Breast epithelium (tissue), 4 donors: ENCODE results near the gene CAMK2D. TPM values are rescaled to one million over a fixed set of nuclear protein-coding genes. Genes with fewer than 3 reads are reported as not detected.
"Not testable (repeated sequence)": the region's sequence is repeated elsewhere in the genome, so short reads cannot be mapped to it uniquely, and the experiment has no call there.

Experiments
- DNase-seq, 2 donors: peaks; one replicate each; pipeline ENCODE4 v3.0.0-alpha.2; 2019; ENCODE audit warnings: low spot score in 2 of 2
- H3K27ac ChIP-seq, 2 donors: fragments of 200-600 bp; sonication (generic) in 1 of 2; one replicate each; pipeline ENCODE4 v1.5.1; 2016 to 2019; ENCODE audit warnings: mild to moderate bottlenecking in 1 of 2
- H3K27me3 ChIP-seq, 2 donors: fragments of 200-600 bp; sonication (generic) in 1 of 2; one replicate each; pipeline versions ENCODE4 v1.5.1 to v1.6.0; 2017 to 2019; ENCODE audit warnings: control low read depth in 1 of 2, mild to moderate bottlenecking in 1 of 2
- H3K36me3 ChIP-seq: fragments of 200-600 bp; one replicate; pipeline ENCODE4 v1.5.1; 2019
- H3K4me1 ChIP-seq, 2 donors: fragments of 200-600 bp; sonication (generic); one replicate each; pipeline ENCODE4 v1.5.1; 2016 to 2019; ENCODE audit warnings: control low read depth in 1 of 2
- H3K4me3 ChIP-seq, 3 donors: fragments of 200-600 bp; sonication (generic); 1 replicate in 2 of 3; 2 replicates in 1 of 3; pipeline ENCODE4 v1.5.1; 2016 to 2019; ENCODE audit warnings: mild to moderate bottlenecking in 3 of 3, moderate library complexity in 2 of 3
- H3K9me3 ChIP-seq, 2 donors: fragments of 200-600 bp; sonication (generic) in 1 of 2; one replicate each; pipeline ENCODE4 v1.5.1; 2016 to 2019; ENCODE audit warnings: control low read depth in 1 of 2
- POLR2A ChIP-seq: fragments of 450-650 bp; IDR thresholded peaks from one replicate; pipeline ENCODE4 v1.6.1; 2016; ENCODE audit warnings: antibody characterized with exemption, mild to moderate bottlenecking, moderate library complexity
- POLR2AphosphoS5 ChIP-seq, 3 donors: sonication (generic); formaldehyde crosslinking; IDR thresholded peaks; one replicate each; pipeline ENCODE4 v1.6.1; 2017; ENCODE audit warnings: antibody characterized with exemption in 3 of 3
- intact Hi-C: fragments of 100-400 bp; cut with DNase I; formaldehyde crosslinking; loops from one replicate; pipeline ENCODE4 v1.15.1; 2023; ENCODE audit warnings: low total_unique reads
- total RNA-seq, 3 donors: library from RNA; depleted of rRNA; stranded (reverse); fragments of >200 nt; gene quantifications; one replicate each; pipeline ENCODE4 v1.1.0, GENCODE V29; 2016
- TF ChIP-seq, protein P1 (sequence below), 3 donors: fragments of 450-650 bp; IDR thresholded peaks; one replicate each; pipeline ENCODE4 v1.5.1; 2016 to 2017; ENCODE audit warnings: antibody characterized with exemption in 3 of 3, mild to moderate bottlenecking in 3 of 3, moderate library complexity in 3 of 3

CAMK2D gene
- total RNA-seq, 3 donors from 2014 or later, result 47.7 to 62.1 (median 57.7) TPM

DNA sequence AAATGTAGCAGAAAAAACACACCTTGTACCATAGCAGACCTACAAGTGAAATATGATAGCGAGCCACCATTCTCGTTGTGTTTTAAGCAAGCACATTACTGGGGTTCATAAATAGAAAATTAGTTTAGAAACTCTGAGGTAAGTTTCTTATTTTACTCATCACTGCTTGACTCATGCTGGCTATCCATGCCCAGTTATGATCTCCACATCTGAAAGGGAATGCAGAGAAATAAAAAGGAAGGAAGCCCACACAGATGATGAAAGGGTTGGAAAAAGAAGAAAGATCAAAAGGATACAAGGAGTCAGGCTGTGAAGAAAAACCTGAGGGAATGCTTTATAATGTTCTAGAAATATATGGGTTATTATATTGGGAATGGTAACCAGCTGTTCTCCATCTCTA is 54.5 kb downstream of the CAMK2D start:
- H3K27ac ChIP-seq, result no peak overlapping the region
- H3K36me3 ChIP-seq, result no peaks in the 10 kb centered on the region
- TF ChIP-seq POLR2AphosphoS5 (IDR thresholded peaks at IDR 0.05) (no peak), POLR2A (no peak)
- TF ChIP-seq, protein P1, sequence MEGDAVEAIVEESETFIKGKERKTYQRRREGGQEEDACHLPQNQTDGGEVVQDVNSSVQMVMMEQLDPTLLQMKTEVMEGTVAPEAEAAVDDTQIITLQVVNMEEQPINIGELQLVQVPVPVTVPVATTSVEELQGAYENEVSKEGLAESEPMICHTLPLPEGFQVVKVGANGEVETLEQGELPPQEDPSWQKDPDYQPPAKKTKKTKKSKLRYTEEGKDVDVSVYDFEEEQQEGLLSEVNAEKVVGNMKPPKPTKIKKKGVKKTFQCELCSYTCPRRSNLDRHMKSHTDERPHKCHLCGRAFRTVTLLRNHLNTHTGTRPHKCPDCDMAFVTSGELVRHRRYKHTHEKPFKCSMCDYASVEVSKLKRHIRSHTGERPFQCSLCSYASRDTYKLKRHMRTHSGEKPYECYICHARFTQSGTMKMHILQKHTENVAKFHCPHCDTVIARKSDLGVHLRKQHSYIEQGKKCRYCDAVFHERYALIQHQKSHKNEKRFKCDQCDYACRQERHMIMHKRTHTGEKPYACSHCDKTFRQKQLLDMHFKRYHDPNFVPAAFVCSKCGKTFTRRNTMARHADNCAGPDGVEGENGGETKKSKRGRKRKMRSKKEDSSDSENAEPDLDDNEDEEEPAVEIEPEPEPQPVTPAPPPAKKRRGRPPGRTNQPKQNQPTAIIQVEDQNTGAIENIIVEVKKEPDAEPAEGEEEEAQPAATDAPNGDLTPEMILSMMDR (IDR thresholded peaks at IDR 0.05), result no peak
- H3K4me1 ChIP-seq, result no peaks in the 10 kb centered on the region
- H3K4me3 ChIP-seq, result no peak overlapping the region
- DNase-seq, result no peak
- no peaks in the 10 kb centered on the region for H3K9me3 ChIP-seq
- intact Hi-C loops, result no loop called here
- no peaks in the 10 kb centered on the region for H3K27me3 ChIP-seq

GRCh38 chr4:113705097-113705496 is 56.4 kb downstream of the CAMK2D start:
- intact Hi-C loops, H3K27ac ChIP-seq, DNase-seq, H3K4me1 ChIP-seq, H3K36me3 ChIP-seq, H3K9me3 ChIP-seq, H3K4me3 ChIP-seq, H3K27me3 ChIP-seq: not testable (repeated sequence)

DNA sequence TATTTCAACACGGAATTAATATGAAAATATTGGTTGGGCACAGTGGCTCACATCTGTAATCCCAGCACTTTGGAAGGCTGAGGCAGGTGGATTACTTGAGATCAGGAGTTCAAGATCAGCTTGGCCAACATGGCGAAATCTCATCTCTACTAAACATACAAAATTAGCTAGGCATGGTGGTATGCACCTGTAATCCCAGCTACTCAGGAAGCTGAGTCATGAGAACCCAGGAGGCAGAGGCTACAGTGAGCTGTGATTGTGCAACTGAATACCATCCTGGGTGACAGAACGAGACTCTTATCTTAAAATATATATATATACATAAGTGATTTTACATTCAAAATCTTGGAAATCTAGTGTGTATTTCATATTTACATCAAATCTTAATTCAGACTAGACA is 58.9 kb downstream of the CAMK2D start:
- intact Hi-C loops, result not testable (repeated sequence)

GRCh38 chr4:113701169-113701568 is 60.4 kb downstream of the CAMK2D start:
- Histone ChIP-seq H3K4me3 (no peak overlapping the region), H3K9me3 (no peaks in the 10 kb centered on the region), H3K27me3 (no peaks in the 10 kb centered on the region), H3K27ac (no peak overlapping the region), H3K36me3 (no peaks in the 10 kb centered on the region), H3K4me1 (no peaks in the 10 kb centered on the region)
- no peak for DNase-seq
- intact Hi-C loops, result no loop called here
- TF ChIP-seq POLR2AphosphoS5 (IDR thresholded peaks at IDR 0.05), result no peak
- TF ChIP-seq, protein P1 (IDR thresholded peaks at IDR 0.05), result no peak
- no peak for TF ChIP-seq POLR2A

More for the DNA sequence above, 58.9 kb downstream of the CAMK2D start:
- not testable (repeated sequence) for H3K27me3 ChIP-seq, H3K4me1 ChIP-seq, H3K9me3 ChIP-seq, H3K4me3 ChIP-seq, H3K27ac ChIP-seq, H3K36me3 ChIP-seq, DNase-seq

DNA sequence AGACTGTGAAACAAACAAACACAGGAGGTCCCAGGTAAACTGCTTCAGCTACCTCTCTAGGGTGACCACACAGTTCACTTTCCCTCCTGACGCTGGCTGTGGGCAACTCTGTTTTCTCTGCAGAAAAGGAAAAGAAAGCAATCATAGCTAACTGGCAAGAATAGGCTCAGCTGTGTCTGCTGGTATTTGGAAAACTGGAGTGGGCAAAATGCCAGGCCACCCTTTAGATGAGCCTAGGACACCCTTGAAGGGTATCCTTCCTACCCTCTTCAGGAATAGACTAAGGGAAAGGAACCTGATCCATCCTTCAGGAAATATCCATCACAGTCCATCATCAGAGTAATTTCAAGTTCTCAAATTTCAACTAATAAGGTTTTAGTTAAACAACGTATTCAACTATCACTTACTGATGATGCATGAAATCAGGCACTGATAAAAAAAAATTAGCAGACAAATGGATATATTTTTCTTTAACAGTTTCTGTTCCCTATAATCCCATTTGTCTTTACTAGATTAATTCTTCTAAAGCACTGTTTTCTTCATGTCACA is 60.9 kb downstream of the CAMK2D start:
- Histone ChIP-seq H3K4me3 (no peak overlapping the region), H3K27me3 (no peaks in the 10 kb centered on the region), H3K4me1 (no peaks in the 10 kb centered on the region), H3K36me3 (no peaks in the 10 kb centered on the region), H3K9me3 (no peaks in the 10 kb centered on the region), H3K27ac (no peak overlapping the region)
- intact Hi-C loops, result no loop called here
- DNase-seq, result no peak
- no peak for TF ChIP-seq POLR2A
- TF ChIP-seq, protein P1 (IDR thresholded peaks at IDR 0.05), result no peak
- TF ChIP-seq POLR2AphosphoS5 (IDR thresholded peaks at IDR 0.05), result no peak

GRCh38 chr4:113699772-113700171 is 61.8 kb downstream of the CAMK2D start:
- Histone ChIP-seq H3K4me1 (no peaks in the 10 kb centered on the region), H3K27me3 (no peaks in the 10 kb centered on the region), H3K4me3 (no peak overlapping the region), H3K36me3 (no peaks in the 10 kb centered on the region), H3K27ac (no peak overlapping the region), H3K9me3 (no peaks in the 10 kb centered on the region)
- intact Hi-C loops, result no loop called here
- no peak for DNase-seq
- no peak for TF ChIP-seq POLR2A
- TF ChIP-seq POLR2AphosphoS5 (IDR thresholded peaks at IDR 0.05), result no peak
- TF ChIP-seq, protein P1 (IDR thresholded peaks at IDR 0.05), result no peak
